GM04504 (cell line): ENCODE results near the gene SLC37A1.

ENCODE experiments used
- DNase-seq: peaks from one replicate; pipeline ENCODE4 v3.0.0-alpha.2; 2012; ENCODE audit warnings: low read depth

The SLC37A1 gene

GRCh38 chr21:42545317-42545716 lies 31.7 kb downstream of the SLC37A1 start:
- no peak for DNase-seq

DNA sequence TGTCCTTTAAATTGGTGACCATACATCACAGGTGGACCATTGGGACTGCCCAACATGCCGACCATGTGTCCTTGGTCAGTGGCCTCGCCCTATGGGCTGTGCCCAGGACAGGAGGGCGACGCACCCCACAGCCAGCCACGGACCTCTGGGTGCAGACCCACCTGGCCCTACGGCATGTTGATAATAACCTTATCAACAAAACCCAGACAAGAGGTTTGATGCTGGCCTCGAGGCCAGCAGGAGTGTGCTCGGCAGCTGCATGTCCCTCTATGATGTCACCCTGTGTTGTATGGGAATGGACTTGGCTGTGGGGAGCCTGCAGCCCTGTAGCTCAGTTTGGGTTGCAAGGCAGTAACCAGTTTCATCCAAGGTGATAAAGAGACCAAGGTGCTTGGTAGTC lies 32.1 kb downstream of the SLC37A1 start:
- no peak for DNase-seq

GRCh38 chr21:42546433-42546832 lies 32.8 kb downstream of the SLC37A1 start:
- no peak for DNase-seq

DNA sequence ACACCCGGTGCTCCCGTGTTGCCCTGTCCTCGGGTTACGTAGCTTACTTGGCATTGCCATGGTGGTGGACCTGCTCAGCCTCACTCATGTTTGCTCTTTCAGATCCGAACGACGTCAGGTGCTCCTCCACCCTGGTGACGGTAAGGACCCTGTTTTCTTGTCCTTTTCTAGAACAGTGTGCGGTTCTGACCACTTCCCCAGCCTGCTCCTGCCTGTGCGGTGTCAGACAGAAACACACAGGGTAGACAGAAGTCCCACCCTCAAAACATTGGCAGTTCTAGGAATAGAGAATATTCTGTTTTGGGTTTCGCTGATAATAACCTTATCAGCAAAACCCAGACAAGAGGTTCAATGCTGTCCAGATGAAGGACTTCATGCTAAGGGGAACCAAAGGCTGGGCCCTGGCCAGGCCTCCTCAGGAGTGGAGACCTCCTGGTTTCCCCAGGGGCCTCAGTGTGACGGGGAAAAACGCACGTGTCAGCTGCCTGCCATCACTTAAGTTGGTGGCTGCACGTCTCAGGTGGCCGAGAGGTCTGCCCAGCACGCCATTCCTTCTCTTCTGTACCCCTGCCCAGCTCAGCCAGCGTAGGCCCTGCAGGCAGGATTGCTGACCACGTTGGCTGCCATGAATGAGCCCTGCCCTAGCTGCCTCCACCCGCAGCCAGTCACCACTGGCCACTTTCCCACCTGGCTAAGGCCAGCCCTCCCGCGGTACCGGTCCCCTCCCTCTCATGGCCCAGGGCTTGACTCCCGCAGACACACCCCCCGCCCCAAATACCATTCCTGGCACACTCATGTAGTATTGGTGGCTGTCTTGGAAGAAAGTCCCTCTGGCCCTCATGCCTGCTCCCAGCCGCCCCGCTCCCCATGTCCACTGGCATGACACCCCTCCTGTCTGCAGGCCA lies 33.6 kb downstream of the SLC37A1 start:
- no peak for DNase-seq

GRCh38 chr21:42547906-42548365 lies 34.3 kb downstream of the SLC37A1 start:
- no peak for DNase-seq

- DNase-seq = no peak
Measured at GRCh38 chr21:42548687-42549406, 35.2 kb downstream of the SLC37A1 start.

DNA sequence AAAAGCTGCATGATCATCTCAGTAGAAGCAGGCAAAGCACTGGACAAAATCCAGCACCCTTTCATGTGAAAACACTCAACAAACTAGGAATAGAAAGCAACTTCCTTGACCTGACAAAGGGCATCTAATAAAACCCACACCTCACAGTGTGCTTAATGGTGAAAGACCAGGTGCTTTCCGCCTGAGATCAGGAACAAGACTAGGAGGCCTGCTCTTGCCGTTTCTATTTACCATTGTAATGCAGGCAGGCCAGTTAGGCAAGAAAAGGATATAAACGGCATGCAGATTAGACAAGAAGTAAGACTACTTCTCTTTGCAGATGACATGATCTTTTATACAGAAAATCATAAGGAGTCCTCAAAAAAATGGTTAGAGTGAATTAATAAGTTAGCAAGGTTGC lies 37.2 kb downstream of the SLC37A1 start:
- DNase-seq = no peak

GRCh38 chr21:42552407-42553336 lies 39.0 kb downstream of the SLC37A1 start:
- no peak for DNase-seq

DNA sequence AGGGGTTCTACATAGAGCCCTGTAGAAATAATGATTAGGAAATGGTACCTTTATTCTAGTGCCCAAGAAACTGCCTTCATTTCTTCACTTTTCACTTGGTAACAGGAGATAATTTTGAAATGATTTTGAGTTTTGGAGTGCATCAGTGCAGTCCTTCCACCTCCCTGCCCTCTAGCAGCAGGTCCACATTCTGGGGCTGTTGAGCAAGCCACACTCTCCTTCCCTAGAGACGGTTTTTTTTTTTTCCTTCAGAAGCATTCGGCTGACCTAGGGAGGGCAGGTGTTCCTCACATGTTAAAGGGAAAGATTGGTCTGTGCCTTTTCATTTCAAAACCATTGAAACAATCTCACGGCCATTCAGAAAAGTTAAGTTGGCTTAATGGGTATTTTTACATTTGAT lies 39.8 kb downstream of the SLC37A1 start:
- no peak for DNase-seq

DNA sequence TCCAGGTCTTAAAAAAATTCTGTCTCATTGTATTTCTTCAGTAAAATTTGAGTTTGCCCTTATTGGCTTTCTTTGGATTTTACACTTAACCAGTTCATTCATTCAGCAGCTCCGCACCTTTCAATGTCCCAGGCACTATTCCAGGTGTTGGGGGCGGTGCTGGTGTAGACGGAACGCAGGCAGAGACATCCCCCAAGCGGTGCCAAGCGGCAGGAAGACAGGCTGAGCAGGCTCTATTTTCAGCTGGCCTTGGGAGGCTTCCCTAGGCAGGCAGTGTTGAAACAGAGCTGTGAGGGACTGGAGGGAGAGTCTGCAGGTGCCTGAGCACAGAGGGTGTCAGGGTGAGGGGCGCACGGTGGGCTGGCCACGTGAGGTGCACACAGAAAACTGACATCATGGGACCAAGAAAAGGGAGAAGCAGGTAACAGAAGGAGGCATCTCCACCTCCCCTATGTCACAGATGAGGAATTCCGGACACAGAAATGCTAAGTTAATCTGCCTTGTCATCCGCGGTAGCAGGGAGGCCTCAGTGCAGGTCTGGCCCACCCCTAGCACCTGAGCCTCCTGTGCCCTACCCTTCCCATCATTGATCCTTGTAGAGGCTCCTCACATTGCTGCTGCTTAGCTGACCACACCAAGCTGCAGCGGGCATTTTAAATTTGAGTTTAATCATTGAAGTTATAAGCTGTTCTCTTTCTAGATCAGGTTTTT lies 40.8 kb downstream of the SLC37A1 start:
- DNase-seq = no peak

GRCh38 chr21:42555756-42556438 lies 42.2 kb downstream of the SLC37A1 start:
- no peak for DNase-seq

DNA sequence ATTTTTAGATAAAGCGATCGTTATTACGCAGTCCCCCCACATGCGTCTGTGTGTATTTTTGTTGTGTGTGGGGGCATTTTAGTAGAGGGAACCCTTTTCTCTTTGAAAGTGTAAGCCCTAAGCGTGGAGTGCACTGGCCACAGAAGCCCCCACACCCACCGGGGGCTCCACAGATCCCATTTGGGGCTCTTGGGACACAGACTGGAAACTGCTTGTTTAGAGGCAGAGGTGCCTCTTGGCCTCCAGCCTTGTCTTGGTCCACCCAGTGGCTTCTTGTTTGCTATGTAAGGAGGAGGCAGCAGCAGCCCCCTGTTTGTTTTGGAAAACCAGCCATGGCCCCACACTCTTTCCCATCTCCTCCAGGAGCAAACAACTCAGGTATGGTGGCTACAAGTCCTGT lies 42.8 kb downstream of the SLC37A1 start:
- DNase-seq = no peak

DNA sequence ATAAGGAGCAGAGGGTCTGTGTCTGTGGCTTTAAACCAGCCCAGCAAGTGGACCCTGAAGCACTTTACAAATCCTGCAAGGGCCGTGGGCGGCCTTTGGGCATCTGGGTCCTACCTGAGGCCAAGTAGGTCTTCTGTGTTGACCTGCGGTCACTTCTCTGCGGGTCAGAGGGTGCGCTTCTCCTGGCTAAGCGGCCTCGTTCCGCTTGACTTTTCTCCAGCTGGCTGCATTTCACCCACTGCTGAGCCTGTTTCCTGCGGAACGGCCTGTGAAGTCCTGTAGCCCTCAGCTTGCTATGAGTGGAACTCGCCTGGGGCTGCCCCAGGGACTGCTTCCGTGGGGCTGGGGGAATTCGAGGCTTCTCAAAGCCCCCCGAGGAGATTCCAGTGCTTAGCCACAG lies 43.3 kb downstream of the SLC37A1 start:
- no peak for DNase-seq

GRCh38 chr21:42557420-42557819 lies 43.8 kb downstream of the SLC37A1 start:
- no peak for DNase-seq

DNA sequence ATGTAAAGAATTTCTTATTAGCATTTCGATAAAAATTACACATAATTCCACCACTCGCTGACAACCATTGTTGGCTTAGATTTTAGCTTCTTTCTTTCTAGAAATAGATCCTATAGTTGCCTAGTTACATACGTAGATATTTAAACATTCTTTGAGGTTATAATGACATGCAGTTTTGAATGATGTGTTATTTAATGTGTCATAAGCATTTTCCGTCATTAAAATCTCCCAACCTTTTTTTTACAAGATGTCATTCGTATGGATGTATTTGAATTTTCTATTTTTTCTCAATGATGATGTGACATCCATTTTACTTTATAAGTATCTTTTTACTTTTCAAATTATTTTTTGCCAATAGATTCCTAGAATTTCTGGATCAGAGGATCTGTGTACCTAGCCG lies 44.7 kb downstream of the SLC37A1 start:
- DNase-seq = no peak

DNA sequence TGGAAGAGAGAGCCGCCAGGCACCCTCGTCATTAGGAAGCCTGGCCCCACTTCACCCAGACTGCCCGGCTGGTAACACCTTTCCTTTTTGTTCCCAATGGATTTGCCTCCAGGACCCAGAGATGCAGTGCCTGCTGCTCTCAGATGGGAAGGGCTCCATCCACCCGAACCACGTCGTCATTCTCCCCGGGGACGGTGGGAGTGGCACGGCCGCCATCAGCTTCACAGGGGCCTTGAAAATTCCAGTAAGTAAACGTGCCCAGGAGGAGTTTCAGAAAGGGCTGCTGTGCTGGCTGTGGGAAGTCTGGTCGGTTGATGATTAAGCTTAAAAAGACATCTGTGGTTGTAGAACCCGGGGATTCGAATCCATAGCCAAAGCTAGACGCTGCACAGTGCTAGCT lies 45.2 kb downstream of the SLC37A1 start:
- DNase-seq = no peak

- DNase-seq = no peak
Measured at GRCh38 chr21:42559326-42559725, 45.7 kb downstream of the SLC37A1 start.

DNA sequence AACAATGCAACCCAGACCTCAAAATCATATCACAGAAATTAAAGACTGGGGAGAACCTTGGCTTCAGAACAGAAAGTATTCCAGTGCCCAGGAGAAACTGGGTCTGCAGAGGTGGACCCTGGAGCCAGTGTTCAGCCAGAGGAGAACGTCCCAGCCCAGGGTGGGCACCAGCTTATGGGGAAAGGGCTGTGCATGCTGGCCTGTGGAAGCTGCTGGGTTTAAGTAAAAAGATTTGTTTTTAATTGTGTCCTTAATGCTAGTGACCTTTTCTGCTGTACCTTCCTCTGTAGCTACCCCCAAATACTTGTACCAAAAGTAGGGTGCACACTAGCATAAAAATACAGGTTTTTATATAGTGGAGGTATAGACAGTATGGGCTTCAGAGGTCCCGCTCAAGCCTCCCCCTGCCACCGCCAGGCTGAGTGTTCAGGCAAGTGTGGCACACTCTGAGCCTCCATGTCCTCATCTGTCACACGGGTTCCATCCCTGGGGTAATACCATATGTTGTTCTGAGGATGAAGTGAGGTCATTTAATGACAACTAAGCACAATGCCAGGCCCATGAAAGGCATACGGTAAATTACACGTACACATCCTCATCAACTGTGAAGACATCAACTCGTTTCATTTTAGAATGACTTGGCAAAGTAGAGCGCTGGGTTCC lies 47.0 kb downstream of the SLC37A1 start:
- no peak for DNase-seq

DNA sequence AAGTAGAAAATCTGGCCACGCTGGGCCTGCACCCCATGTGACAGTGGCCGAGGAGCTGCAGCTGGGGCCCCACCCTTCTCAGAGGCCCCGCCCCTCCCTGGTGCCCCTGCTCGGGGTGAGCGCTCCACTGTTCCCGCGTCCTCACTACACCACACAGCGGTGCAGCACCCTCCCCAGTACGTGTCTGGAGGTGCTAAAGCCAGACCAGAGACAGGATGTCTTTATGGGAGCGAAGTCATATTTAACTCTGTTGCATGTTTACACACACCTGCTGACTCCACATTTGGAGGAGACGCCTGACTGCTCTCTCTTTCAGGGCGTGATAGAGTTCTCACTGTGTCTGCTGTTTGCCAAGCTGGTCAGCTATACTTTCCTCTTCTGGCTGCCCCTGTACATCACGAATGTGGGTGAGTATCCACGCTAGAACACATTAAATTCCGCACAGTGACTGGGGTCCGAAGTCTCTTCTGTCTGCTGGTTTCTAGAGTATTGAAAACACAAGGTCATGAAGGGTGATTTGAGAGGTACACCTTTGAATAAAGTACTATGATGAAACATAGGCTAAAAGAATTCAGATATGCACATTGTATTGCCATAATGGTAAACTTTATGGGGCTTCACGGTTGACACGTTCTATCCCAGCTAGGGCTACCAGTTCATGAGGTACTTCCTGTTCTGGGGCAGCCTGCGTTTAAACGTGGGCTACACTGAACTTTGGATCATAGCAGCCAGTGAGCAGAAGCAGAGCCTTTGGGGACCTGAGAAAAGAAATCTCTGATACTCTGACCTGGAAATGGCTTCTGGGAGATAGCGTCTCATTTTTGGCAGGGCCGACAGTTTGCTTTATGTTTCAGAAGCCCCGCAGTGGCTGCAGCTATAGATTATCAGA lies 48.4 kb downstream of the SLC37A1 start:
- DNase-seq = no peak
